Cardiac fibroblast (primary cell): ENCODE measurements around the gene HPCA.

Source experiments
- DNase-seq, 2 donors: peaks; one replicate each; pipeline versions ENCODE4 v3.0.0 to v3.0.0-alpha.2; 2010; ENCODE audit warnings: low read depth in 2 of 2
- H3K4me3 ChIP-seq, 2 donors: replicated peaks in 1 of 2; 1 replicate in 1 of 2; 2 replicates in 1 of 2; pipeline ENCODE4 v1.5.1; 2011; ENCODE audit warnings: low read depth in 2 of 2, low read length in 2 of 2, mild to moderate bottlenecking in 2 of 2, moderate library complexity in 1 of 2
- CTCF ChIP-seq: IDR thresholded peaks from one replicate; pipeline ENCODE4 v1.5.1; 2011; ENCODE audit warnings: low read depth, mild to moderate bottlenecking, low read length, inconsistent platforms

The HPCA gene

GRCh38 chr1:32934535-32934934 is 48.2 kb downstream of the HPCA start:
- no peak for DNase-seq
- no peak overlapping the region for H3K4me3 ChIP-seq
- TF ChIP-seq CTCF, result no peak

- no peak overlapping the region for H3K4me3 ChIP-seq
- no peak for TF ChIP-seq CTCF
- no peak for DNase-seq
Observed at GRCh38 chr1:32937061-32937460, 50.8 kb downstream of the HPCA start.

GRCh38 chr1:32939655-32940371 is 53.5 kb downstream of the HPCA start:
- DNase-seq, result peak; percentile 92 to 93
- no peak overlapping the region for H3K4me3 ChIP-seq
- TF ChIP-seq CTCF, result no peak

- no peak for DNase-seq
- H3K4me3 ChIP-seq, result no peak overlapping the region
- no peak for TF ChIP-seq CTCF
Observed at GRCh38 chr1:32944180-32944579, 57.9 kb downstream of the HPCA start.
